Frontal cortex (tissue), 4 donors: ENCODE results near the gene PLCZ1. TPM values are rescaled to one million over a fixed set of nuclear protein-coding genes. Genes with fewer than 3 reads are reported as not detected.
"Not testable (repeated sequence)": the region's sequence is repeated elsewhere in the genome, so short reads cannot be mapped to it uniquely, and the experiment has no call there.

ENCODE experiments used
- DNase-seq, 2 donors: peaks; one replicate each; pipeline ENCODE4 v3.0.0; 2012; ENCODE audit warnings: low spot score in 2 of 2
- FAIRE-seq: peaks from 2 replicates; lab custom pipeline; 2012; peaks lifted over from hg19 to GRCh38; lab: Jason Lieb, UNC
- total RNA-seq: library from RNA; depleted of rRNA; stranded (reverse); fragments of >200 nt; gene quantifications from one replicate; pipeline ENCODE4 v1.2.3, GENCODE V29; 2014
- donor health status: control.
- donor health status: control.
- donor health status: control.

Gene PLCZ1
- total RNA-seq, 1 donor from 2014 or later, result not detected

GRCh38 chr12:18716236-18716635 lies 21.6 kb downstream of the PLCZ1 start:
- FAIRE-seq, result no peak
- DNase-seq, result no peak

- FAIRE-seq (no peak), DNase-seq (no peak)
Measured at GRCh38 chr12:18706798-18707197, 31.0 kb downstream of the PLCZ1 start.

- DNase-seq, result no peak
- no peak for FAIRE-seq
Measured at GRCh38 chr12:18703911-18704310, 33.9 kb downstream of the PLCZ1 start.

GRCh38 chr12:18703321-18703720 lies 34.5 kb downstream of the PLCZ1 start:
- DNase-seq (no peak), FAIRE-seq (no peak)

GRCh38 chr12:18700271-18700670 lies 37.5 kb downstream of the PLCZ1 start:
- FAIRE-seq, result no peak
- no peak for DNase-seq

- DNase-seq, result no peak
- no peak for FAIRE-seq
Measured at GRCh38 chr12:18696971-18697602, 40.7 kb downstream of the PLCZ1 start.

GRCh38 chr12:18693986-18694385 lies 43.8 kb downstream of the PLCZ1 start:
- not testable (repeated sequence) for DNase-seq, FAIRE-seq

- FAIRE-seq, result no peak
Measured at GRCh38 chr12:18690653-18691052, 47.2 kb downstream of the PLCZ1 start.

GRCh38 chr12:18689771-18690170 lies 48.0 kb downstream of the PLCZ1 start:
- no peak for DNase-seq
- no peak for FAIRE-seq

More at GRCh38 chr12:18690653-18691052, 47.2 kb downstream of the PLCZ1 start:
- DNase-seq, result no peak

- no peak for DNase-seq
- no peak for FAIRE-seq
Measured at GRCh38 chr12:18684430-18684829, 53.4 kb downstream of the PLCZ1 start.

GRCh38 chr12:18683327-18684013 lies 54.3 kb downstream of the PLCZ1 start:
- FAIRE-seq (no peak), DNase-seq (no peak)

GRCh38 chr12:18681818-18682217 lies 56.0 kb downstream of the PLCZ1 start:
- no peak for FAIRE-seq
- no peak for DNase-seq

GRCh38 chr12:18676996-18677588 lies 60.7 kb downstream of the PLCZ1 start:
- FAIRE-seq (no peak), DNase-seq (no peak)

- no peak for FAIRE-seq
Measured at GRCh38 chr12:18676141-18676540, 61.7 kb downstream of the PLCZ1 start.

GRCh38 chr12:18658829-18659228 lies 79.0 kb downstream of the PLCZ1 start:
- FAIRE-seq (no peak), DNase-seq (no peak)

More at GRCh38 chr12:18676141-18676540, 61.7 kb downstream of the PLCZ1 start:
- DNase-seq, result no peak

- no peak for DNase-seq
- no peak for FAIRE-seq
Measured at GRCh38 chr12:18658179-18658578, 79.6 kb downstream of the PLCZ1 start.

- DNase-seq (no peak), FAIRE-seq (no peak)
Measured at GRCh38 chr12:18655351-18655750, 82.5 kb downstream of the PLCZ1 start.

- FAIRE-seq, result no peak
- no peak for DNase-seq
Measured at GRCh38 chr12:18653465-18653864, 84.3 kb downstream of the PLCZ1 start.

- no peak for DNase-seq
- FAIRE-seq, result no peak
Measured at GRCh38 chr12:18652596-18652995, 85.2 kb downstream of the PLCZ1 start.

GRCh38 chr12:18651525-18651924 lies 86.3 kb downstream of the PLCZ1 start:
- no peak for FAIRE-seq

GRCh38 chr12:18646286-18646890 lies 91.4 kb downstream of the PLCZ1 start:
- FAIRE-seq (no peak), DNase-seq (no peak)

More at GRCh38 chr12:18651525-18651924, 86.3 kb downstream of the PLCZ1 start:
- DNase-seq, result no peak
